Measurements from ENCODE around the gene GPR18.

DNA sequence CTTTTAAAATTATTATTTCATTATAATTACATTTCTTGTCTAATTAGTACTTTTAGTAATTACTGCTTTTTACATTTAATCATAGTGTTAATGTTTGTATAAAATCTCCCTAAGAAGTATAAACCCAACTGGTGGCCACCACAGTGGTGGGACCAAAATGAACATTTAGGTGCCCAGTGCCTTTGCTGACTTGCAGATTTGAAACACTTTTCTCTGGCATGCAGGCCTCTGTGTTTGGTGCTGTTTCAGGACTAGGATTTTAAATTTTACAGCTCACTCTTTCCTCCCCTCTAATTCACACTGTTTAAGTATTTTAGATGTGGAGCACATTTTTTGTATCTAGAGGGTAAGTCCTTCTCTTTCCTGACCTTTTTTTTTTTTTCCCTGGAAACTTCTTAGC lies 40.1 kb downstream of the GPR18 start:
- TF ChIP-seq CTCF (IDR thresholded peaks at IDR 0.05) (no peak), POLR2A (IDR thresholded peaks at IDR 0.05) (no peak)

All from adrenal gland (tissue), 5 donors.